Fibroblast of lung (primary cell): ENCODE measurements around the gene GK2.

Experiments
- EZH2 ChIP-seq: IDR thresholded peaks from 2 replicates; pipeline ENCODE4 v1.5.1; 2012; ENCODE audit warnings: low read length, control low read depth, mild to moderate bottlenecking; ENCODE audit errors: missing control alignments
- TF ChIP-seq, protein P1 (sequence below), 2 donors: IDR thresholded peaks in 1 of 2; conservative IDR thresholded peaks in 1 of 2; 1 replicate in 1 of 2; 2 replicates in 1 of 2; pipeline ENCODE4 v1.5.1; 2011 to 2012; ENCODE audit warnings: low read length in 2 of 2, control low read depth in 1 of 2, inconsistent platforms in 1 of 2, low read depth in 1 of 2, mild to moderate bottlenecking in 1 of 2

DNA sequence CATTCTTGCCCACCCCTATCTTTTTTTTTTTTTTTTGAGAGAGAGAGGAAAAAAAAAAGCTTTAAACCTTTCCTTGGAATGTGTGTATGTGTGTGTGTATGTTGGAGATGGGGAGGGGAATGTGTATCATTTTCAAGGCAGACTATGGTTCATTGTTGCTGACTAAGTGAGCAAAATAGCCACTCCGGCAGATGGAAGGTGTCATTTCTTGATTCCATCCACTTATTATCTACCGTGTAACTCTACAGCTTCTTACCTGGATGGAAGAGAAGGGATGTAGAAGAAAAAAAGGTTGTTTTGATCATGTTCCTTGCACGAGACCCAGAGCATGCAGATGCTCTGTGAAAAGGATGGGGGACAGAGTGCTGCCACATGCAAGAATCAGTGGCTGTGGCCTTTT is 5.9 kb upstream of the GK2 start:
- TF ChIP-seq, protein P1, sequence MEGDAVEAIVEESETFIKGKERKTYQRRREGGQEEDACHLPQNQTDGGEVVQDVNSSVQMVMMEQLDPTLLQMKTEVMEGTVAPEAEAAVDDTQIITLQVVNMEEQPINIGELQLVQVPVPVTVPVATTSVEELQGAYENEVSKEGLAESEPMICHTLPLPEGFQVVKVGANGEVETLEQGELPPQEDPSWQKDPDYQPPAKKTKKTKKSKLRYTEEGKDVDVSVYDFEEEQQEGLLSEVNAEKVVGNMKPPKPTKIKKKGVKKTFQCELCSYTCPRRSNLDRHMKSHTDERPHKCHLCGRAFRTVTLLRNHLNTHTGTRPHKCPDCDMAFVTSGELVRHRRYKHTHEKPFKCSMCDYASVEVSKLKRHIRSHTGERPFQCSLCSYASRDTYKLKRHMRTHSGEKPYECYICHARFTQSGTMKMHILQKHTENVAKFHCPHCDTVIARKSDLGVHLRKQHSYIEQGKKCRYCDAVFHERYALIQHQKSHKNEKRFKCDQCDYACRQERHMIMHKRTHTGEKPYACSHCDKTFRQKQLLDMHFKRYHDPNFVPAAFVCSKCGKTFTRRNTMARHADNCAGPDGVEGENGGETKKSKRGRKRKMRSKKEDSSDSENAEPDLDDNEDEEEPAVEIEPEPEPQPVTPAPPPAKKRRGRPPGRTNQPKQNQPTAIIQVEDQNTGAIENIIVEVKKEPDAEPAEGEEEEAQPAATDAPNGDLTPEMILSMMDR (conservative IDR thresholded peaks at IDR 0.05 in 1 of 2, IDR thresholded peaks at IDR 0.05 in 1 of 2; ENCODE audit: low read depth in 1 of 2, low read length in 2 of 2), result no peak
- no peak for TF ChIP-seq EZH2
